GM12878 (cell line): ENCODE results near the gene GRM7.

ENCODE experiments used
- EP300 ChIP-seq, 2 experiments: fragments of 150-350 bp in 1 of 2; IDR thresholded peaks; 2 replicates each; pipeline ENCODE4 v1.6.1; 2011 to 2012; ENCODE audit warnings: low read depth in 2 of 2, low read length in 2 of 2, borderline replicate concordance in 1 of 2, improper control_type of control experiment in 1 of 2, inconsistent platforms in 1 of 2; ENCODE audit not compliant: control insufficient read depth in 1 of 2
- EZH2 ChIP-seq: IDR thresholded peaks from 2 replicates; pipeline ENCODE4 v1.6.1; 2012; ENCODE audit warnings: low read depth, mild to moderate bottlenecking, control low read depth, inconsistent platforms, low read length, borderline replicate concordance; ENCODE audit not compliant: control insufficient read depth
- NFXL1 ChIP-seq: fragments of 450-650 bp; IDR thresholded peaks from 2 replicates; pipeline ENCODE4 v1.6.1; 2017; ENCODE audit warnings: antibody characterized with exemption, mild to moderate bottlenecking, borderline replicate concordance
- RAD21 ChIP-seq: IDR thresholded peaks from 2 replicates; pipeline ENCODE4 v1.6.1; 2011; ENCODE audit warnings: mild to moderate bottlenecking, low read depth, low read length, moderate library complexity; ENCODE audit not compliant: insufficient read depth
- TF ChIP-seq, protein P1 (sequence below), 3 experiments: IDR thresholded peaks in 2 of 3; conservative IDR thresholded peaks in 1 of 3; 2 replicates each; pipeline ENCODE4 v1.5.1; 2011; ENCODE audit warnings: low read depth in 3 of 3, low read length in 3 of 3, mild to moderate bottlenecking in 3 of 3, control low read depth in 2 of 3, moderate library complexity in 2 of 3, inconsistent platforms in 1 of 3, mixed read lengths in 1 of 3; ENCODE audit not compliant: control insufficient read depth in 2 of 3, insufficient read depth in 1 of 3; ENCODE audit errors: extremely low read depth in 1 of 3

- no peak for TF ChIP-seq RAD21
- TF ChIP-seq EP300 (IDR thresholded peaks at IDR 0.05; ENCODE audit: borderline replicate concordance in 1 of 2, control insufficient read depth in 1 of 2, low read depth in 2 of 2, low read length in 2 of 2): no peak
- TF ChIP-seq NFXL1: no peak
- TF ChIP-seq, protein P1, sequence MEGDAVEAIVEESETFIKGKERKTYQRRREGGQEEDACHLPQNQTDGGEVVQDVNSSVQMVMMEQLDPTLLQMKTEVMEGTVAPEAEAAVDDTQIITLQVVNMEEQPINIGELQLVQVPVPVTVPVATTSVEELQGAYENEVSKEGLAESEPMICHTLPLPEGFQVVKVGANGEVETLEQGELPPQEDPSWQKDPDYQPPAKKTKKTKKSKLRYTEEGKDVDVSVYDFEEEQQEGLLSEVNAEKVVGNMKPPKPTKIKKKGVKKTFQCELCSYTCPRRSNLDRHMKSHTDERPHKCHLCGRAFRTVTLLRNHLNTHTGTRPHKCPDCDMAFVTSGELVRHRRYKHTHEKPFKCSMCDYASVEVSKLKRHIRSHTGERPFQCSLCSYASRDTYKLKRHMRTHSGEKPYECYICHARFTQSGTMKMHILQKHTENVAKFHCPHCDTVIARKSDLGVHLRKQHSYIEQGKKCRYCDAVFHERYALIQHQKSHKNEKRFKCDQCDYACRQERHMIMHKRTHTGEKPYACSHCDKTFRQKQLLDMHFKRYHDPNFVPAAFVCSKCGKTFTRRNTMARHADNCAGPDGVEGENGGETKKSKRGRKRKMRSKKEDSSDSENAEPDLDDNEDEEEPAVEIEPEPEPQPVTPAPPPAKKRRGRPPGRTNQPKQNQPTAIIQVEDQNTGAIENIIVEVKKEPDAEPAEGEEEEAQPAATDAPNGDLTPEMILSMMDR (IDR thresholded peaks at IDR 0.05 in 2 of 3, conservative IDR thresholded peaks at IDR 0.05 in 1 of 3; ENCODE audit: control insufficient read depth in 2 of 3, extremely low read depth in 1 of 3, insufficient read depth in 1 of 3, low read depth in 3 of 3, low read length in 3 of 3): no peak
- no peak for TF ChIP-seq EZH2
Observed at GRCh38 chr3:7588236-7588635, 727.3 kb downstream of the GRM7 start.
